HG02759 (cell line): ENCODE data around the gene TTL.
"Not testable (repeated sequence)": the region's sequence is repeated elsewhere in the genome, so short reads cannot be mapped to it uniquely, and the experiment has no call there.

Experiments used
- ATAC-seq: cut with Tn5 transposase; IDR thresholded peaks from one replicate; pipeline ENCODE4 v1.9.1; 2021; ENCODE audit warnings: mild to moderate bottlenecking, moderate library complexity; ENCODE audit not compliant: unreplicated experiment

The TTL gene

GRCh38 chr2:112481528-112482233 lies at the start of gene TTL:
Gene TTL (plus strand): TSS chr2:112482156. CDS start chr2:112482345, 189 bp downstream.
- ATAC-seq, result peak; percentile 85

GRCh38 chr2:112432390-112432734 lies 49.6 kb upstream of the TTL start:
- ATAC-seq, result not testable (repeated sequence)

GRCh38 chr2:112432735-112433479 lies 49.0 kb upstream of the TTL start:
- ATAC-seq, result peak; percentile 52

DNA sequence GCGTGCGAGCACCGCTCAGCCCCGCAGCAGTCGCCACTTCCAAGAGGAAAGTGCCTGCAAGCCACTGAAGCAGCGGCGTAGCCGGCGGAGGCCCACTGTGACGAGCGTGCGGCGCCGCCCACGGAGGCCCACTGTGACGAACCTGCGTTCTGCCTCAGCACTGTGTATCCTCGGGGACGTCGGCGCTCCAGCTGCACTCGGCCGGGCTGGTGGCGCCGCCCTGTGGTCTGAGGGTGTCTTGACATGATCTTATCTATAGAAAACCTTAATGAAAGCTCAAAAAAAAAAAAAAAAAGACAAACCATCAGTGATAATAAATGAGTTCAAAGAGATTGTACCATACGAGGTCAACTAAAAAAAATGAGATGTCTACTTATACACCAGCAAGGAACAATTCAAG lies 48.5 kb upstream of the TTL start, which contains the start of gene RGPD8:
RGPD8 (minus strand) TSS at position 166 of the 400 bp plus-strand sequence. CDS start 192 bp downstream, outside the sequence.
- ATAC-seq, result peak; percentile 99

- no peak for ATAC-seq
Observed at GRCh38 chr2:112433932-112434730, 47.8 kb upstream of the TTL start.

GRCh38 chr2:112434890-112435715 lies 46.9 kb upstream of the TTL start:
- not testable (repeated sequence) for ATAC-seq

GRCh38 chr2:112435716-112436431 lies 46.1 kb upstream of the TTL start:
- ATAC-seq, result not testable (repeated sequence)

GRCh38 chr2:112436993-112437392 lies 45.0 kb upstream of the TTL start:
- not testable (repeated sequence) for ATAC-seq

DNA sequence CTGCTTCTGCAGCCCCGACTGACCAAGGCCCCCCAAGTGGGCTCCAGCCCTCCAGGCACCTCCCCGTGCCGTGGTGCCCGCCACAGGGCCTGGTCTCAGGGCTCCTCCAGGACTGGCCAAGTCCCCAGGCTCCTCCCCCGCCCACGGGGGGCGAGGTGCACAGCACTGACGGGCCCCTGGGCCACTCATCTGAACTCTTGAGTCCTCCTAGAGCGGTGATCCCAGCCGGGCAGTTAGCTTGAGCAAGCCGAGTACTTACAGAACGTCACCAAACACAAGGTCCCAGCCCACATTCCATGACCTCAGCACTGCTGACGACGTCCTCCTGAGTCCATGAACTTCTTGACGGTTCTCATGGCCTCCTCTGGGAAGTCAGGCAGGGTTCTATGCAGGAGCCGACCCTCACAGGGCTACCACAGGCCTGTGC lies 44.5 kb upstream of the TTL start:
- ATAC-seq, result not testable (repeated sequence)

GRCh38 chr2:112438603-112439261 lies 43.2 kb upstream of the TTL start:
- not testable (repeated sequence) for ATAC-seq

DNA sequence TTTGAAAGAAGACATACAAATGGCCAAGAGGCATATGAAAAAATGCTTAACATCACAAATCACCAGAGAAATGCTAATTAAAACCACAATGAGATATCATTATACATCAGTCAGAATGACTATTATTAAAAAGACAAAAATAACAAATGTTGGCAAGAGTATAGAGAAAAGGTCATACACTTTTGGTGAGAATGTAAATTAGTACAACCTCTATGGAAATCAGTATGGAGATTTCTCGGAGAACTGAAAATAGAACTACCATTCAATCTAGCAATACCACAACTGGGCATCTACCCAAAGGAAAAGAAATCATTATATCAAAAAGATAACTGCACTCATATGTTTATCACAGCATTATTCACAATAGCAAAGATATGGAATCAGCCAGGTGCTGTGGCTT lies 37.7 kb upstream of the TTL start:
- not testable (repeated sequence) for ATAC-seq

- ATAC-seq, result no peak
Observed at GRCh38 chr2:112449854-112450253, 32.1 kb upstream of the TTL start.

DNA sequence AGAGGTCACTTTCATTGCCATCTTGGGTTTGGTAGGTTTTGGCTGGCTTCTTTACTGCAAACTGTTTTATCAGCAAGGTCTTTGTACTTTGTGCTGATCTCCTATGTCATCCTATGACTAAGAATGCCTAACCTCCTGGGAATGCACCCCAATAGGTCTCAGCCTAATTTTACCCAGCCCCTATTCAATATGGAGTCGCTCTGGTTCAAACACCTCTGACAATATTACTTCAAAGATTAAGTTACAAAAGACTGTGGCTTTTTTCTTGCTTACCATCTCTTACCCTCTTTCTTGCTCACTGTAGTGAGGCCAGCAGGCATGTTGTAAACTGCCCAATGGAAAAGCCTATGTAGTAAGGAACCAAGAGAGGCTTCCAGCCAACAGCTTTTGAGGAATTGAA lies 30.6 kb upstream of the TTL start:
- no peak for ATAC-seq

DNA sequence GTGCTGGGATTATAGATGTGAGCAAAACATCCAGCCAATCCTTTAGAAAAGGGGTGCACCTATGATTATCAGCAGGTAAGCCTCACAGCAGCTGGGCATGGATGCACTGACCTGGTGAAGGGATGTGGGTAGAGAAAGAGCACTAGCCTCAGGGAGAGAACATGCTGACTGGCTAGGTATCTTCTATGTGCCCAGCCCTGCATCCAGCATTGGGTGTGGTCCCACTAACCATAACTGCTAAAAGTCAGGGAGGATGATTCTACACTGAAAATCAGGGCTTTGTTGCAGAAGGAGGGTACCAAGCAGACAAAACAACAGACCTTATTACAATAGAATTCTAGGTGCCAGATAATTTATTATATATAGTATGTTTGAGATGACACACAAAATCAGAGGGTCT lies 27.4 kb upstream of the TTL start:
- ATAC-seq, result no peak

GRCh38 chr2:112459372-112459771 lies 22.6 kb upstream of the TTL start:
- no peak for ATAC-seq

GRCh38 chr2:112462178-112462577 lies 19.8 kb upstream of the TTL start:
- ATAC-seq, result no peak

GRCh38 chr2:112463256-112463655 lies 18.7 kb upstream of the TTL start:
- ATAC-seq, result no peak

DNA sequence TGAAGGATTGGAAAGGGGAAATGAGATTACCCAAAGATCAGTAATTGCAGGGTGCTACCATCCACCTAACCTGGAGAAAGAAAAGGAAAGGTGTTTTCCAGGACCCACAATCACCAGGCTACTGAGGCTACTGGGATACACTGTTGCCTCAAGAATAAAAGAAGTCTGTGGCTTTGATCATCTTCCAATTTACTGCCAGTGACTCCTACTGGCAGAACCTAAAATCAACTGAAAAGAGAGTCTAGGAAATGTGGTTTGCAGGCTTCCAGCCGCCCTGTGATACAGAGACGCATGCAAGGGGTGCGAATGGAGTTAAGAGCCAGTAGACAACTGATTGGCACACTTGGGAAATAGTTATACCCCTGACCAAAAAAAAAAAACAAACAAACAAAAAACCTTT lies 16.6 kb upstream of the TTL start:
- no peak for ATAC-seq

GRCh38 chr2:112472547-112473263 lies 9.3 kb upstream of the TTL start:
- no peak for ATAC-seq
